ENCODE data around the gene ABHD15. TPM values are rescaled to one million over a fixed set of nuclear protein-coding genes. Genes with fewer than 3 reads are reported as not detected.
A peak's percentile ranks its signal among the peaks of the same experiment; 100 is the strongest.

Gene ABHD15
- total and polyA plus RNA-seq, 2 experiments from 2014 or later, result 2.4 to 10.1 TPM

DNA sequence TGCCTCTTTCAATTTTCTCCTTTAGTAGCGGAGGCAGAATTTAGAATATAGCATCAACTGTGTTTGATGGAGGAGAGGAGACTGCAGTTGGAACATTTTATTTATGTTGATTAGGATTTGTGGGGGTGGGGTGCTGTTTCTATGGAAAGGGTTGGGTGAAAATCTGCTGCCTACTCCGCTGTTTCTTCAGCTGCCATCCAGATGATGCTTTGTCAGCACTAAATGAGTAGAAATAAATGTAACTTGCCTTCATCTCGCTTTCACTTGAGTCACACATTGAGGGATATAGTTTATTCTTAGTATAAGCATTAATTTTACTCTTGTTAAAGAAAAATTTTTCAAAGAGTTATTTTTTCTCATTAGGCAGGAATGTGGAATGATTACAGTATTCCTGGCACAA, 42.1 kb downstream of the ABHD15 start:
- no peak overlapping the region for H3K27ac ChIP-seq
- peaks cover 9% of the 10 kb centered on the region; the same call in 1 of the 2 replicates for H3F3A ChIP-seq (ENCODE audit: insufficient read depth)
- H3K9me3 ChIP-seq (ENCODE audit: low read depth), result no peaks in the 10 kb centered on the region
- H3K9me2 ChIP-seq (ENCODE audit: insufficient read depth), result no peaks in the 10 kb centered on the region
- no peaks in the 10 kb centered on the region for H3K4me1 ChIP-seq (ENCODE audit: insufficient read depth)
- no peak overlapping the region for H3K9ac ChIP-seq
- no peaks in the 10 kb centered on the region for H3K27me3 ChIP-seq (replicated peaks; ENCODE audit: insufficient read depth)
- peaks cover 28% of the 10 kb centered on the region for H3K79me2 ChIP-seq (ENCODE audit: insufficient read depth)
- no peak overlapping the region for H3K4me3 ChIP-seq
- H2AFZ ChIP-seq, result no peak overlapping the region
- H3K4me2 ChIP-seq (ENCODE audit: unreplicated experiment), result no peak overlapping the region
- in situ Hi-C loops (cut with MboI), result loop anchor here (25.0 kb wide), 1 partner anchor 162 kb away; no protein-coding TSS in a partner anchor
- WGBS, 2 experiments (ENCODE audit: low coverage in 1 of 2, low lambda C conversion rate in 2 of 2, missing lambda C conversion rate in 2 of 2), result 83 to 84% methylated on average over 3 of the region's 3 CpGs
- no peak for DNase-seq
- no peak for TF ChIP-seq EZH2 (IDR thresholded peaks at IDR 0.05; ENCODE audit: insufficient read depth, poor library complexity, severe bottlenecking)
- TF ChIP-seq EZH2phosphoT487 (IDR thresholded peaks at IDR 0.05; ENCODE audit: insufficient read depth, low read depth), result no peak
- H4K20me1 ChIP-seq (ENCODE audit: insufficient read depth), result no peaks in the 10 kb centered on the region
- H3K36me3 ChIP-seq (ENCODE audit: low read depth), result peaks cover 43% of the 10 kb centered on the region

DNA sequence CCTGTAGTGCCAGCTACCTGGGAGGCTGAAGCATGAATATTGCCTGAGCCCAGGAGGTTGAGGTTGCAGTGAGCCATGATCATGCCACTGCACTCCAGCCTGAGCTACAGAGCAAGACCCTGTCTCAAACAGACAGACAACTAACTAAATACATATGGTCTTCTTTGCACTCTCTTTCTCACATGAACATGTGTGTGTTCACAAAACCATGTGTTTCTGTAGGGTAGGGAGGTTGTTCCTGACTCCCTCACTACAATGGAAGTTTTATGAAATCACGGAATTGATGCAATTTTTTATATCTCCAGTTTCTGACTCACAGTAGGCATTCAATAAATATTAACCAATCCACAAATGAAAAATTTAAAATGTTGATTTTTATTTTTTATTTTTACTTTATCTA, 48.5 kb downstream of the ABHD15 start:
- no peak overlapping the region for H3K27ac ChIP-seq
- in situ Hi-C loops (cut with MboI), result no loop called here
- H3K4me1 ChIP-seq (ENCODE audit: insufficient read depth), result no peaks in the 10 kb centered on the region
- H3K27me3 ChIP-seq (replicated peaks; ENCODE audit: insufficient read depth), result no peaks in the 10 kb centered on the region
- no peaks in the 10 kb centered on the region for H3K9me2 ChIP-seq (ENCODE audit: insufficient read depth)
- TF ChIP-seq EZH2phosphoT487 (IDR thresholded peaks at IDR 0.05; ENCODE audit: insufficient read depth, low read depth) (no peak), EZH2 (IDR thresholded peaks at IDR 0.05; ENCODE audit: insufficient read depth, poor library complexity, severe bottlenecking) (no peak)
- DNase-seq, result no peak
- WGBS, 2 experiments (ENCODE audit: low coverage in 1 of 2, low lambda C conversion rate in 2 of 2, missing lambda C conversion rate in 2 of 2), result 96 to 100% methylated on average over 1 of the region's 1 CpG
- no peak overlapping the region for H2AFZ ChIP-seq
- no peak overlapping the region for H3K4me3 ChIP-seq
- H3K36me3 ChIP-seq (ENCODE audit: low read depth), result peaks cover 59% of the 10 kb centered on the region
- no peaks in the 10 kb centered on the region for H3K9me3 ChIP-seq (ENCODE audit: low read depth)
- peaks cover 20% of the 10 kb centered on the region; the same call in 1 of the 2 replicates for H3K79me2 ChIP-seq (ENCODE audit: insufficient read depth)
- no peaks in the 10 kb centered on the region for H3F3A ChIP-seq (ENCODE audit: insufficient read depth)
- H4K20me1 ChIP-seq (ENCODE audit: insufficient read depth), result no peaks in the 10 kb centered on the region
- H3K4me2 ChIP-seq (ENCODE audit: unreplicated experiment), result no peak overlapping the region
- no peak overlapping the region for H3K9ac ChIP-seq

DNA sequence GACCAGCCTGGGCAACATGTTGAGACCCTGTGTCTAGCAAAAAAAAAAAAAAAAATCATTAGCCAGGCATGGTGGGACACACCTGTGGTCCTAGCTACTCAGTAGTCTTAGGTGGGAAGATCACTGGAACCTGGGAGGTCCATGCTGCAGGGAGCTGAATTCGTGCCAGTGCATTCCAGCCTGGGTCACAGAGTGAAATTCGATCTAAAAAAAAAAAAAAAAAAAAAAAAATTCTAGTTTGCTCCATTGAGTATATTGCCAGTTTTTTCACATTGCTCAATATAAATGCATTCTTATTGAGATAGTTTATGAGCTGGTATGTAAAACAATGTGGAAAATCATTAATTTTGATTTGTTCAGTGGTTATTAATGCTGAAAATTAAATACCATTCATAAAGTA, 52.0 kb downstream of the ABHD15 start:
- WGBS, 2 experiments (ENCODE audit: low coverage in 1 of 2, low lambda C conversion rate in 2 of 2, missing lambda C conversion rate in 2 of 2), result 34 to 44% methylated on average over 2 of the region's 2 CpGs
- no peak overlapping the region for H3K9ac ChIP-seq
- no peaks in the 10 kb centered on the region for H3K9me3 ChIP-seq (ENCODE audit: low read depth)
- H2AFZ ChIP-seq, result no peak overlapping the region
- peaks cover 55% of the 10 kb centered on the region for H3K36me3 ChIP-seq (ENCODE audit: low read depth)
- in situ Hi-C loops (cut with MboI), result no loop called here
- no peak for TF ChIP-seq EZH2phosphoT487 (IDR thresholded peaks at IDR 0.05; ENCODE audit: insufficient read depth, low read depth)
- TF ChIP-seq EZH2 (IDR thresholded peaks at IDR 0.05; ENCODE audit: insufficient read depth, poor library complexity, severe bottlenecking), result no peak
- no peaks in the 10 kb centered on the region for H4K20me1 ChIP-seq (ENCODE audit: insufficient read depth)
- H3K27ac ChIP-seq, result no peak overlapping the region
- H3K4me2 ChIP-seq (ENCODE audit: unreplicated experiment), result no peak overlapping the region
- H3K79me2 ChIP-seq (ENCODE audit: insufficient read depth), result peaks cover 22% of the 10 kb centered on the region; the same call in 1 of the 2 replicates
- no peaks in the 10 kb centered on the region for H3K27me3 ChIP-seq (replicated peaks; ENCODE audit: insufficient read depth)
- no peaks in the 10 kb centered on the region for H3F3A ChIP-seq (ENCODE audit: insufficient read depth)
- no peak overlapping the region for H3K4me3 ChIP-seq
- 0 out of 2 replicates have a peak, but pooled peaks cover 7% of the 10 kb centered on the region for H3K4me1 ChIP-seq (ENCODE audit: insufficient read depth)
- no peaks in the 10 kb centered on the region for H3K9me2 ChIP-seq (ENCODE audit: insufficient read depth)
- DNase-seq, result peak; percentile 22

DNA sequence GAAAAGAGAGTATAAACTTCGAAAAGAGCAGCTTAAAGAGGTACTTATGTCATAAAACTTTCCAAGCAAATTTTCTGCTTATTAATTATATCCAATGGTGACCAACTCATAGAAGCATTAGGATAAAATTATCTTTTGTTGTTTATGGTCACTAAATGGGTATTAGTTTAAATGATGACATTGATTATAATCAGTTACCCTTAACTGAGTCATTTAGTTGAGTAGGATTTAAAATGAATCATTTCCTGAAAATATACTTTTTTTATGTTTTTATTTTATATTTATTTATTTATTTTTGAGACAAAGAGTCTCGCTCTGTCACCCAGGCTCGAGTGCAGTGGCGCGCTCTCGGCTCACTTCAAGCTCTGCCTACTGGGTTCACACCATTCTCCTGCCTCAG, 55.9 kb downstream of the ABHD15 start:
- DNase-seq, result peak; percentile 7
- Histone ChIP-seq H3K4me1 (ENCODE audit: insufficient read depth) (0 out of 2 replicates have a peak, but pooled peaks cover 7% of the 10 kb centered on the region), H3K4me3 (no peak overlapping the region), H2AFZ (no peak overlapping the region), H3K4me2 (ENCODE audit: unreplicated experiment) (no peak overlapping the region), H3K9me2 (ENCODE audit: insufficient read depth) (no peaks in the 10 kb centered on the region), H3K27ac (no peak overlapping the region), H3K36me3 (ENCODE audit: low read depth) (peaks cover 49% of the 10 kb centered on the region), H3K79me2 (ENCODE audit: insufficient read depth) (peaks cover 25% of the 10 kb centered on the region), H3K9ac (no peak overlapping the region), H3K9me3 (ENCODE audit: low read depth) (no peaks in the 10 kb centered on the region), H3K27me3 (replicated peaks; ENCODE audit: insufficient read depth) (no peaks in the 10 kb centered on the region), H3F3A (ENCODE audit: insufficient read depth) (peaks cover 8% of the 10 kb centered on the region; the same call in 1 of the 2 replicates), H4K20me1 (ENCODE audit: insufficient read depth) (no peaks in the 10 kb centered on the region; the same call in 1 of the 2 replicates)
- TF ChIP-seq EZH2 (IDR thresholded peaks at IDR 0.05; ENCODE audit: insufficient read depth, poor library complexity, severe bottlenecking) (no peak), EZH2phosphoT487 (IDR thresholded peaks at IDR 0.05; ENCODE audit: insufficient read depth, low read depth) (no peak)
- in situ Hi-C loops (cut with MboI), result no loop called here
- WGBS, 2 experiments (ENCODE audit: low coverage in 1 of 2, low lambda C conversion rate in 2 of 2, missing lambda C conversion rate in 2 of 2), result 87 to 91% methylated on average over 6 of the region's 6 CpGs

Other genes starting within 250 kb of the ABHD15 start
- gene TAOK1, start 176.7 kb downstream of the ABHD15 start, total RNA-seq (2014; rRNA removed; shearing (Covaris generic)), result 48.4 and 49.9 TPM in 2 replicates
- gene TAOK1, start 176.7 kb downstream of the ABHD15 start, polyA plus RNA-seq (2016; fragmentation: Nextera tagmentation; extraction: Ambion mirVana), result 7.1 and 7.6 TPM in 2 replicates
- gene TP53I13, start 1.7 kb upstream of the ABHD15 start, total RNA-seq (2014; rRNA removed; shearing (Covaris generic)), result 63.7 and 67.2 TPM in 2 replicates
- 37.3 and 40.6 TPM in 2 replicates for gene TP53I13, start 1.7 kb upstream of the ABHD15 start, polyA plus RNA-seq (2016; fragmentation: Nextera tagmentation; extraction: Ambion mirVana)
- gene GIT1, start 22.6 kb upstream of the ABHD15 start, total RNA-seq (2014; rRNA removed; shearing (Covaris generic)), result 17.1 and 19.5 TPM in 2 replicates
- 4.4 and 6.0 TPM in 2 replicates for gene GIT1, start 22.6 kb upstream of the ABHD15 start, polyA plus RNA-seq (2016; fragmentation: Nextera tagmentation; extraction: Ambion mirVana)
- 9.4 and 26.8 TPM in 2 replicates for gene ANKRD13B, start 26.1 kb upstream of the ABHD15 start, total RNA-seq (2014; rRNA removed; shearing (Covaris generic))
- gene ANKRD13B, start 26.1 kb upstream of the ABHD15 start, polyA plus RNA-seq (2016; fragmentation: Nextera tagmentation; extraction: Ambion mirVana), result 1.3 and 1.7 TPM in 2 replicates
- gene CORO6, start 55.9 kb upstream of the ABHD15 start, total RNA-seq (2014; rRNA removed; shearing (Covaris generic)), result 4.2 and 6.5 TPM in 2 replicates
- gene CORO6, start 55.9 kb upstream of the ABHD15 start, polyA plus RNA-seq (2016; fragmentation: Nextera tagmentation; extraction: Ambion mirVana), result 3.7 and 4.0 TPM in 2 replicates